ENCODE measurements around the gene PRKAR1A.
"Not testable (repeated sequence)": the region's sequence is repeated elsewhere in the genome, so short reads cannot be mapped to it uniquely, and the experiment has no call there.

PRKAR1A gene

GRCh38 chr17:68511671-68512246 is 471 bp upstream of the PRKAR1A start:
- DNase-seq: no peak

GRCh38 chr17:68512960-68513474 is 787 bp downstream of the PRKAR1A start:
- no peak for DNase-seq

GRCh38 chr17:68513932-68514331 is 1.7 kb downstream of the PRKAR1A start:
- DNase-seq: no peak

- no peak for DNase-seq
Measured at GRCh38 chr17:68514831-68515635, 2.8 kb downstream of the PRKAR1A start.

- DNase-seq: no peak
Measured at GRCh38 chr17:68516732-68517131, 4.5 kb downstream of the PRKAR1A start.

- DNase-seq: not testable (repeated sequence)
Measured at GRCh38 chr17:68517605-68518004, 5.4 kb downstream of the PRKAR1A start.

- no peak for DNase-seq
Measured at GRCh38 chr17:68518063-68518815, 6.0 kb downstream of the PRKAR1A start.

- DNase-seq: not testable (repeated sequence)
Measured at GRCh38 chr17:68519051-68519450, 6.8 kb downstream of the PRKAR1A start.

- DNase-seq: no peak
Measured at GRCh38 chr17:68519911-68520310, 7.7 kb downstream of the PRKAR1A start.

- no peak for DNase-seq
Measured at GRCh38 chr17:68522266-68522665, 10.0 kb downstream of the PRKAR1A start.

GRCh38 chr17:68526548-68526947 is 14.3 kb downstream of the PRKAR1A start:
- DNase-seq: no peak

GRCh38 chr17:68527314-68527713 is 15.1 kb downstream of the PRKAR1A start:
- no peak for DNase-seq

GRCh38 chr17:68531252-68531651 is 19.0 kb downstream of the PRKAR1A start:
- DNase-seq: no peak

- DNase-seq: no peak
Measured at GRCh38 chr17:68532826-68533225, 20.6 kb downstream of the PRKAR1A start.

GRCh38 chr17:68533887-68534694 is 21.9 kb downstream of the PRKAR1A start:
- DNase-seq: no peak

GRCh38 chr17:68534695-68535088 is 22.5 kb downstream of the PRKAR1A start:
- no peak for DNase-seq

GRCh38 chr17:68535922-68536321 is 23.7 kb downstream of the PRKAR1A start:
- no peak for DNase-seq

GRCh38 chr17:68539548-68540467 is 27.6 kb downstream of the PRKAR1A start:
- DNase-seq: no peak

GRCh38 chr17:68540981-68541380 is 28.8 kb downstream of the PRKAR1A start:
- no peak for DNase-seq

GRCh38 chr17:68541816-68542215 is 29.6 kb downstream of the PRKAR1A start:
- DNase-seq: no peak

- no peak for DNase-seq
Measured at GRCh38 chr17:68542698-68543463, 30.7 kb downstream of the PRKAR1A start.
